ENCODE measurements around the gene MPL. TPM values are rescaled to one million over a fixed set of nuclear protein-coding genes. Genes with fewer than 3 reads are reported as not detected.

MPL gene
- total and polyA plus RNA-seq, 2 of the 8 experiments (the other 6 are each of a cell fraction or from before 2014, with no cell fraction given) = 0.08 TPM; not detected in 1

GRCh38 chr1:43294761-43295160 lies 42.9 kb upstream of the MPL start (continued):
- TF ChIP-seq EZH2 (IDR thresholded peaks at IDR 0.05; ENCODE audit: low read depth, low read length, severe bottlenecking) (no peak), MAX (IDR thresholded peaks at IDR 0.05) (no peak)
